A673 (cell line): ENCODE data around the gene TTC21A. TPM values are rescaled to one million over a fixed set of nuclear protein-coding genes. Genes with fewer than 3 reads are reported as not detected.
A peak's percentile ranks its signal among the peaks of the same experiment; 100 is the strongest.

Experiments
- BruUV-seq: library from RNA; stranded (reverse); fragments of 400-500 nt; replicated peaks from 2 replicates; lab custom pipeline; 2021; lab: Mats Ljungman, UMichigan
- CTCF ChIA-PET: fragments of 300-600 bp; sonication (Branson Sonifier 250); formaldehyde crosslinking; loops from one replicate; lab custom pipeline; 2022; ENCODE audit warnings: antibody characterized with exemption; lab: Charles Lee
- POLR2A ChIA-PET: fragments of 300-600 bp; sonication (Branson Sonifier 250); formaldehyde crosslinking; loops from one replicate; lab custom pipeline; 2022; ENCODE audit warnings: antibody characterized with exemption; ENCODE audit not compliant: low non-redundant PET; lab: Charles Lee
- DNase-seq: peaks from one replicate; pipeline ENCODE4 v3.0.0-alpha.2; 2015; ENCODE audit warnings: low spot score
- H3K27ac ChIP-seq: fragments of 200-600 bp; sonication (generic); 2 replicates; pipeline ENCODE4 v1.5.1; 2016; ENCODE audit warnings: mixed run types, low read depth, mild to moderate bottlenecking, mixed read lengths, antibody characterized with exemption, low read length; ENCODE audit not compliant: poor library complexity, severe bottlenecking
- H3K27me3 ChIP-seq: fragments of 200-600 bp; sonication (generic); replicated peaks from 2 replicates; pipeline ENCODE4 v1.6.1; 2017; ENCODE audit warnings: mixed run types, low read depth, mild to moderate bottlenecking, mixed read lengths, antibody characterized with exemption, low read length; ENCODE audit not compliant: insufficient read depth, poor library complexity
- H3K36me3 ChIP-seq: fragments of 200-600 bp; sonication (generic); 2 replicates; pipeline ENCODE4 v1.6.1; 2016; ENCODE audit warnings: mixed run types, mild to moderate bottlenecking, mixed read lengths, antibody characterized with exemption, low read length; ENCODE audit not compliant: insufficient read depth, poor library complexity, severe bottlenecking
- H3K4me1 ChIP-seq: fragments of 200-600 bp; sonication (generic); 2 replicates; pipeline ENCODE4 v1.6.1; 2017; ENCODE audit warnings: mixed run types, mild to moderate bottlenecking, mixed read lengths, antibody characterized with exemption, low read length; ENCODE audit not compliant: insufficient read depth, poor library complexity, severe bottlenecking
- H3K4me3 ChIP-seq: fragments of 200-600 bp; sonication (generic); 2 replicates; pipeline ENCODE4 v1.5.1; 2016; ENCODE audit warnings: low read depth, mixed run types, mild to moderate bottlenecking, mixed read lengths, low read length; ENCODE audit not compliant: poor library complexity, severe bottlenecking
- H3K9me3 ChIP-seq: fragments of 200-600 bp; sonication (generic); 2 replicates; pipeline ENCODE4 v1.6.1; 2016; ENCODE audit warnings: mixed run types, low read depth, mild to moderate bottlenecking, mixed read lengths, antibody characterized with exemption, low read length; ENCODE audit not compliant: poor library complexity, severe bottlenecking
- CTCF ChIP-seq: fragments of 300-800, 200-600 bp; sonication (generic); conservative IDR thresholded peaks from 2 replicates; pipeline ENCODE4 v1.5.1; 2017; ENCODE audit warnings: low read depth, mild to moderate bottlenecking, antibody characterized with exemption, low read length, moderate library complexity, mixed read lengths
- EZH2 ChIP-seq: fragments of 200-600 bp; sonication (generic); IDR thresholded peaks from 2 replicates; pipeline ENCODE4 v1.6.1; 2017; ENCODE audit warnings: borderline replicate concordance, low read depth, mild to moderate bottlenecking, mixed read lengths, antibody characterized with exemption, low read length; ENCODE audit not compliant: poor library complexity, severe bottlenecking
- intact Hi-C: fragments of 100-400 bp; cut with micrococcal nuclease; formaldehyde crosslinking; loops from one replicate; pipeline ENCODE4 v1.10.0; 2022; ENCODE audit not compliant: unreplicated experiment
- total RNA-seq: library from RNA; stranded (reverse); gene quantifications from 2 replicates; pipeline ENCODE4 v1.2.3, GENCODE V29; 2021

The TTC21A gene
- total RNA-seq, 1 experiment from 2014 or later: 1.4 TPM

DNA sequence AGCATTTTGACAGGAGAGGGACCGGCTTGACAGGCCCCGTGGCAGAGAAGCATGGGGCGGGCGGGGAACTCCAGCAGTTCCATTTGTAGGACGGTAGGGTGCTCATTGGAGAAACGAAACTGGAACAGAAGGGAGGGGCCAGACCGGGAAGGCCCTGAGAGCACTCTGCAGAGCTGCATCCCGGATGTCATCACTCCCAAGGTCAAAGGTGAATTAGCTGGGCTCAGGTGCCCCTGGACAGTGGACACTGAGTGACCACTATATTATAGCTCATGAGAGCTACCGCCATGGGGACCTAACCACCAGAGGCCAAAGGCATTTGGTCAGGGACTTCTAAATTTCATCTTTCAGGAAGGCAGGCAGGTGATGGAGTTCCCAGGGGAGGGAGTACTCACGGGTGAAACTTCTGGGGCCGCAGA lies 38.6 kb downstream of the TTC21A start:
- ChIA-PET CTCF (no interaction called here), POLR2A (no interaction called here)
- no TSS peak for BruUV-seq
- no peak overlapping the region for H3K4me3 ChIP-seq
- H3K9me3 ChIP-seq: no peaks in the 10 kb centered on the region
- H3K27me3 ChIP-seq: no peaks in the 10 kb centered on the region
- peaks cover 22% of the 10 kb centered on the region for H3K36me3 ChIP-seq
- DNase-seq: no peak
- H3K4me1 ChIP-seq: peaks cover 44% of the 10 kb centered on the region
- H3K27ac ChIP-seq: no peak overlapping the region
- intact Hi-C loops: no loop called here
- TF ChIP-seq EZH2: no peak
- no peak for TF ChIP-seq CTCF

- intact Hi-C loops: no loop called here
- peaks cover 22% of the 10 kb centered on the region for H3K36me3 ChIP-seq
- H3K27me3 ChIP-seq: no peaks in the 10 kb centered on the region
- no peaks in the 10 kb centered on the region for H3K9me3 ChIP-seq
- DNase-seq: peak; percentile 60
- no TSS peak for BruUV-seq
- peak overlapping the region; percentile 73 for H3K27ac ChIP-seq
- H3K4me1 ChIP-seq: peaks cover 51% of the 10 kb centered on the region
- ChIA-PET CTCF (interaction anchor here (0.5 kb wide), 1 partner anchor 1162 kb away, joined by 4 read pairs; no protein-coding TSS in a partner anchor), POLR2A (no interaction called here)
- H3K4me3 ChIP-seq: no peak overlapping the region
- TF ChIP-seq CTCF: no peak
- TF ChIP-seq EZH2: no peak
These were observed 39.4 kb downstream of the TTC21A start for GRCh38 chr3:39146611-39147591.

DNA sequence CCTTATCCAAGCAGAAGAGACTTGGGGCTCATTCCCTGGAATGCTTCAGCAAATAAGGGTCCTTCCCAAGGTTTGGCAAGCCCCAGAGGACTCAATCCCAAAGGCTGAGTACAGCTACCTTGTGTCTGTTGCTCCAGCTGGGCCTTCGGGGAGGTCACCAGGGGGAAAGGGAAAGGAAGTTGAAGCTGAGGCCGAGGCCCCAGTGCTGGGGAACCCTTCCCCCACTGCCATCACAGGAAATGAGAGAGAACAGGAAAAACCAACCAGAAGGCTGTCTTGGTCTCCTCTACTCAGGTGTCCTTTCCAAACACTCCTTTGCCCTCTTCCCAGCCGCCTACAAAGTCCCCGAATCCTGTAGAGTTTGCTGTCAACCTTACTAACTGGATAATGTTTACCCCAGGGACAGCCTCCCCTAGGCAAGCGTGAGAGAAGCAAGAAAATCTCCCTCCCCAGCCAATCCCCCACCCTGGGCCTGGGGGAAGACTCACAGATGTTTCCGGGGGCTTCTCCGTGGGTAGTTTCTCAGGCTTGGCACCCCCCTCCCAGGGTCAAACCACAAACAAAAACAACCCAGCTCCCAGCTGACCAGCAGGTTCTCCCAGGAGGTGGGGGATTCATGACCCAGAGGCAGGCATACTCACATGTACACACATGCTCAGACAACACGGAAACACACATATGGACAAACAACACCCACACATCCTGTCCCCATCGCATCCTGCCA lies 40.4 kb downstream of the TTC21A start:
- intact Hi-C loops: no loop called here
- ChIA-PET CTCF (no interaction called here), POLR2A (no interaction called here)
- TF ChIP-seq EZH2 (no peak), CTCF (no peak)
- Histone ChIP-seq H3K27me3 (no peaks in the 10 kb centered on the region), H3K36me3 (peaks cover 17% of the 10 kb centered on the region), H3K4me1 (peaks cover 51% of the 10 kb centered on the region), H3K9me3 (no peaks in the 10 kb centered on the region), H3K4me3 (peak overlapping the region; percentile 2), H3K27ac (peak overlapping the region; percentile 73)
- no TSS peak for BruUV-seq
- DNase-seq: no peak
